ENCODE measurements around the gene SLC12A5.

Gene SLC12A5

DNA sequence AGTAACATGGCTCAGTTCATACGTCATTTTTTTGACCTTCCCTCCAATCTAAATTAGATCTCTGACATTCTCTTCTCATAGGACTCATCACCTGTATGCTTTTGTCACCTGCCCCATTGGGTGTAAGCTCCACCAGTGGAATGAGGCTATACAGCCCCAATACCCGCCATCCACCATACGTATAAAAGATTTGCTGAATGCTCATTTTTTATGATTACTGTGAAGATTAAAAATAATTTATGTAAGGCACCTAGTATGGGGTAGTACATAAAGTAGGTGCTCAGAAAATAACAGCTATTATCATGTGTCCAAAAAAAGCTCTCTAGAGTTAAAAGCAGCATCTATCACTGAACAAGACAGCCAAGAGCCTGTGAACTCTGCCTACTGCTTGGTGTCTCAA lies 36.7 kb downstream of the SLC12A5 start:
- DNase-seq: no peak
- TF ChIP-seq, protein P1, sequence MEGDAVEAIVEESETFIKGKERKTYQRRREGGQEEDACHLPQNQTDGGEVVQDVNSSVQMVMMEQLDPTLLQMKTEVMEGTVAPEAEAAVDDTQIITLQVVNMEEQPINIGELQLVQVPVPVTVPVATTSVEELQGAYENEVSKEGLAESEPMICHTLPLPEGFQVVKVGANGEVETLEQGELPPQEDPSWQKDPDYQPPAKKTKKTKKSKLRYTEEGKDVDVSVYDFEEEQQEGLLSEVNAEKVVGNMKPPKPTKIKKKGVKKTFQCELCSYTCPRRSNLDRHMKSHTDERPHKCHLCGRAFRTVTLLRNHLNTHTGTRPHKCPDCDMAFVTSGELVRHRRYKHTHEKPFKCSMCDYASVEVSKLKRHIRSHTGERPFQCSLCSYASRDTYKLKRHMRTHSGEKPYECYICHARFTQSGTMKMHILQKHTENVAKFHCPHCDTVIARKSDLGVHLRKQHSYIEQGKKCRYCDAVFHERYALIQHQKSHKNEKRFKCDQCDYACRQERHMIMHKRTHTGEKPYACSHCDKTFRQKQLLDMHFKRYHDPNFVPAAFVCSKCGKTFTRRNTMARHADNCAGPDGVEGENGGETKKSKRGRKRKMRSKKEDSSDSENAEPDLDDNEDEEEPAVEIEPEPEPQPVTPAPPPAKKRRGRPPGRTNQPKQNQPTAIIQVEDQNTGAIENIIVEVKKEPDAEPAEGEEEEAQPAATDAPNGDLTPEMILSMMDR (IDR thresholded peaks at IDR 0.05; ENCODE audit: low read depth, low read length): no peak
- H3K9me3 ChIP-seq: no peaks in the 10 kb centered on the region
- no peaks in the 10 kb centered on the region for H3K4me1 ChIP-seq
- no peak overlapping the region for H3K4me3 ChIP-seq (ENCODE audit: low read depth, low read length)
- H3K27me3 ChIP-seq: no peaks in the 10 kb centered on the region
- H3K36me3 ChIP-seq: peaks cover 88% of the 10 kb centered on the region

DNA sequence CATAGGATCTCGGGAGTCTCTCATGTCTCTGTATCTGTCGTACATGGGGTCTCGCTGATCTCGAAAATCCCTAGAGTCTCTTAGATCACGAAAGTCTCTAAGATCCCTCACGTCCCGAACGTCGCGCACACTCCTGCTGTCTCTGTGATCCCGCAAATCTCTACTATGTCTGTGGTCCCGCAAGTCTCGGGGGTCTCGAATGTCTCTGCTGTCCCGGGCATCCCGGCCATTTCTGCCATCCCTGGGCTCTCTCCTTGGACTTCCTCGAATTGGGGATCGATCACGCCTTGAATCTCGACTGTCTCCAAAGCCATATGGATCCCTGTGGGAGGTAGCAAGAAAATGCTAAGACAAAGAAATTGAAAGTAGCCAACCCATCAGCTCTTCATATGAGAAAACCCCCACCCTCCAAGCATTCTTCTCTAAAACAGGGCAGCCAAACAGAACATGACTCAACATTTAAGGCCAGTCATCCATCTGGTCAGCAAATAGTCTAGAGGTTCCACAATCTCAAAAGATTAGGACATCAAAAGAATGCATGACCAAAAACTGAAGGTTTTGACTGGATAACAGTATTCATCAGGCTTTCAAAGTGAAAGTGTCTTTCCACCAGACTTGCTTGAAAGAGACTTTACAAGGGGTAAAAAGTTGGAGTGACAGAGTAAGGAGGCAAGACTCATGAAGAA lies 41.3 kb downstream of the SLC12A5 start:
- H3K36me3 ChIP-seq: peaks cover 52% of the 10 kb centered on the region
- no peak for DNase-seq
- H3K27me3 ChIP-seq: no peaks in the 10 kb centered on the region

DNA sequence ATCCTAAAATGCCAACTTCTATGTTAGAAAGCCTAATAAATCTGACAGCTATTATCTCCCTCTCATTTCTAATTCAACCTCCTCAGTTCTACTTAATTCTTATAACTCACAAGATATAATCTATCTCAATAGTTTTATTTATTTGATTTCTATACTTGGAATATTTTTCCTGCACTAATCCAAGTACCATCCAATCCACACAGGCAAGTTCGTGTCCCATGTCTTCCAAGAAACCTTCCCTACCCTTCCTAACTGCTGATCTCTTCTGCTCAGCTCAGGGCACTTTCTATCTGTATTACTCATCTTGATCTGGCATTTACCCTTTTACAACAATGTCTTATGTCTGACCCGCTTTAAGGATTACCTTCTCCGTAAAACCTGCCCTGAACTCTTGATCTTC lies 42.6 kb downstream of the SLC12A5 start:
- peaks cover 49% of the 10 kb centered on the region for H3K36me3 ChIP-seq
- no peak overlapping the region for H3K4me3 ChIP-seq (ENCODE audit: low read depth, low read length)
- TF ChIP-seq, protein P1 (IDR thresholded peaks at IDR 0.05; ENCODE audit: low read depth, low read length): no peak
- no peaks in the 10 kb centered on the region for H3K27me3 ChIP-seq
- no peaks in the 10 kb centered on the region for H3K9me3 ChIP-seq
- H3K4me1 ChIP-seq: no peaks in the 10 kb centered on the region
- no peak for DNase-seq

More for the DNA sequence above, 41.3 kb downstream of the SLC12A5 start:
- Histone ChIP-seq H3K4me3 (ENCODE audit: low read depth, low read length) (no peak overlapping the region), H3K4me1 (no peaks in the 10 kb centered on the region), H3K9me3 (no peaks in the 10 kb centered on the region)
- TF ChIP-seq, protein P1 (IDR thresholded peaks at IDR 0.05; ENCODE audit: low read depth, low read length): no peak

DNA sequence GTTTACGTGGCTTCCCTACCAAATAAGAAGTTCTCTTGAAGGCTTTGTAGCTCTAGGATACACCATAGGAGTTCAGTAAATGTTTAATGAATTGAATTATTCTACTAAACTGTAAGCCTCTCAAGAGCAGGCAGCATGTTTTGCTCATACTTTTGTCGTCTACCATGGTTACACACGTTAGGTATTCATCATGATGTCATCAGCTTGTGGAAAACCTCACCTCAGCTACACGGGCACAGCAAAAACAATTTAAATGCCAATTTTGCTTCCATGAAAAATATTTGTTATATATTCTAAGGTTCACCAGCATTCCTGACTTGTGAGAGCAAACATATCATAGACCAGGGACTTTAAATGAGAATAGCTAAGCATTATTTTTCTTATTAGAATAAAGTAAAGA lies 44.0 kb downstream of the SLC12A5 start:
- Histone ChIP-seq H3K9me3 (no peaks in the 10 kb centered on the region), H3K36me3 (peaks cover 43% of the 10 kb centered on the region), H3K27me3 (no peaks in the 10 kb centered on the region; the same call in 1 of the 2 replicates), H3K4me1 (no peaks in the 10 kb centered on the region), H3K4me3 (ENCODE audit: low read depth, low read length) (no peak overlapping the region)
- TF ChIP-seq, protein P1 (IDR thresholded peaks at IDR 0.05; ENCODE audit: low read depth, low read length): no peak
- no peak for DNase-seq

DNA sequence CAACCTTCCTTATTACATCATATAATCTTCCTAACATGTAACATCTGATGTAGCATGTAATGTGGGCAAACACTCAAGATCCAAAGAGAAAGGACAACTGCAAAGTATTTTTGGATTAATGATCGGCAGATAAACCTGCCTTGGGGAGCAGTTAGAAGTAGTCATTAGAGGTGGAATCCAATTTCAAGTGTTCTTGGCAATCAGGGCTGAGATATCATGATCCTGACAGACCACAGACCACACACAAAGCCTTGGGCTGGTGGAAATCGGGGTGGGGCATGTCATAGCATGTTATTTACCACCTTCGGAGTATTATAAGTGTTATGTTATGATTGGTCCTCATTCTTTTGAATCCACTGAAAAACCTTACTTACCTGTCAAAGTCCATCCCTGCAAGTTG lies 44.4 kb downstream of the SLC12A5 start:
- no peak for DNase-seq
- no peak overlapping the region for H3K4me3 ChIP-seq (ENCODE audit: low read depth, low read length)
- H3K27me3 ChIP-seq: no peaks in the 10 kb centered on the region; the same call in 1 of the 2 replicates
- TF ChIP-seq, protein P1 (IDR thresholded peaks at IDR 0.05; ENCODE audit: low read depth, low read length): no peak
- peaks cover 43% of the 10 kb centered on the region for H3K36me3 ChIP-seq
- H3K9me3 ChIP-seq: no peaks in the 10 kb centered on the region
- H3K4me1 ChIP-seq: no peaks in the 10 kb centered on the region

DNA sequence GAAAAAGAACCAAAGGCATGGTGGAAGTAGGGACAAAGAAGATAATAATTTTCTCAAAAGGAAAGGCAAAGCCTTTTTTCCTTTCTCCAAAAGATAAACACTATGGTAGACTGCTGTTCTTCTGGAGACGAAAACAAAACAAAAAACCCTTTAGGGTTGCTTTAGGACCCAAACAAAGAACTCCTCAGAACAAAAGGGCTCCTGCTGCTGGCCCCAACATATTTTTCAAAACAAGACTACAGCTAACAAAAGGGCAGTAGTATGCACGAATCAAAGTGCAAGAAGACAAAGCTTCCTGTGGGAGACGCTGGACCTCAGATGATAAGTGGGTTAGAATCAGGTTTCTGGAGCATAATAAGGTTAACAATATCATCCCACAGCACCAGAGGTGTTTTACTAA lies 45.0 kb downstream of the SLC12A5 start:
- H3K4me3 ChIP-seq (ENCODE audit: low read depth, low read length): no peak overlapping the region
- peaks cover 43% of the 10 kb centered on the region for H3K36me3 ChIP-seq
- H3K4me1 ChIP-seq: no peaks in the 10 kb centered on the region
- TF ChIP-seq, protein P1 (IDR thresholded peaks at IDR 0.05; ENCODE audit: low read depth, low read length): no peak
- H3K9me3 ChIP-seq: no peaks in the 10 kb centered on the region
- DNase-seq: no peak
- H3K27me3 ChIP-seq: no peaks in the 10 kb centered on the region; the same call in 1 of the 2 replicates
